Tongue (tissue), 2 donors: ENCODE measurements around the gene HSFX3. TPM values are rescaled to one million over a fixed set of nuclear protein-coding genes. Genes with fewer than 3 reads are reported as not detected.
"Not testable (repeated sequence)": the region's sequence is repeated elsewhere in the genome, so short reads cannot be mapped to it uniquely, and the experiment has no call there.

Source experiments
- DNase-seq: peaks from one replicate; pipeline ENCODE4 v3.0.0-alpha.2; 2015
- total RNA-seq: library from RNA; depleted of rRNA; stranded (reverse); fragments of >200 nt; gene quantifications from one replicate; pipeline ENCODE4 v1.2.3, GENCODE V29; 2014

HSFX3 gene
- total RNA-seq, 1 donor from 2014 or later, result not detected

DNA sequence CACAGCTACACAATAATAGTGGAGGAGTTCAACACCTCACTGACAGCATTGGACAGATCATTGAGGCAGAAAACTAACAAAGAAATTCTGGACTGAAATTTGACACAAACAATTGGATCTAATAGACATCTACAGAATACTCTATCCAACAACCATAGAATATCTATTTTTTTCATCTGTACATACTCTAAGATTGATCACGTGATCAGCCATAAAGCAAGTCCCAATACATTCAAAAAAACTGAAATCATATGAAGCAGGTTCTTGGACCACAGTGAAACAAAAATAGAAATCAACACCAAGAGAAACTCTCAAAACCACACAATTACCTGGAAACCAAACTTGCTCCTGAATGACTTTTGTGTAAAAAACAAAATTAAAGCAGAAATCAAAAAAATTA, 32.4 kb downstream of the HSFX3 start:
- no peak for DNase-seq

DNA sequence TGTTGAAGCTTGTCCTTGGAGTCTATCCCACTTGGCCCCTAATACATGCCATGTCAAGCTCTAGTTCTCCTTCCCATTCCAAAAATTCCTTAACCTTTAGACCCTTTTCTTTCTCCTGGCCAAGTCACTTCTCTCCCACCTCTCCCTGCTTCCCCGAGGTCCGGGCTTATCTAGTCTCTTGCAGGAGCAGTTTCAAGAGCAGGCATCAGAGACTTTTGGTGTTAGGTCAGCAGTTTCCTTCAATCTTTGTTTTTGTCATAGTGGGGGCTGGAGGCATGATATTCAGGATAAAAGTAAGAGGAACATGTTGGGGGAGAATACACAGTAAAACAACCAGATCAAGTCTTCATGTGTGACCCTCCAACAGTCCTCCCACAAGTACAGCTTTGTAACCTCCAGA, 33.1 kb downstream of the HSFX3 start:
- DNase-seq, result no peak

- no peak for DNase-seq
Measured at GRCh38 chrX:149515954-149516602, 33.6 kb downstream of the HSFX3 start.

DNA sequence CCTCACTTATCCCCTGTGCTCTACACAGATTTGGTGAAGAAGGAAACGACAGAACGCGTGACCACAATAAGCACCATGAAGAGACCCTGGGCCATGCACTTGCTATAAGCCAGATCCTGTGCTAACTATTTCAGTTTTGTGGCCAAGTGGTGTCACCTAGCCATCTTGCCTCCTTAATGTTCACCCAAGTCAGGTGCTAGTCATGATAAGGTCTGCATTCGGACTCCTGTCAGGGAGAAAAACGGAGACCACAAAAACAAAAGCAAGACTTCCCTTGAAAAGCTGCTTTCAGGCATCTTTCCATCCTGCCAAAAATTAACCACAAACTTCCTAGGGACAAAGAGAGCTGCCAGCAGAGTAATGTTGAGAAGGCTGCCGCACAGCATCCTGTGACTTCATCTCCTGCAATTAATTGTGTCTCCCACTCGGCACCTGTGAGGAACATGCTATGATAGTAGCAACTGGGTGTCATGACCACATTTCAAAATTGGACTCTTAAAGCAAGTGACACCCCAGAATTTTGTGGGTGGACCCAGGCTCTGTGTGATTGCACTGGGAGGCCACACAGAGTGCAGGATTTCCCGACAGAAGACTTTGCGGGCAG, 35.8 kb downstream of the HSFX3 start:
- DNase-seq, result no peak

DNA sequence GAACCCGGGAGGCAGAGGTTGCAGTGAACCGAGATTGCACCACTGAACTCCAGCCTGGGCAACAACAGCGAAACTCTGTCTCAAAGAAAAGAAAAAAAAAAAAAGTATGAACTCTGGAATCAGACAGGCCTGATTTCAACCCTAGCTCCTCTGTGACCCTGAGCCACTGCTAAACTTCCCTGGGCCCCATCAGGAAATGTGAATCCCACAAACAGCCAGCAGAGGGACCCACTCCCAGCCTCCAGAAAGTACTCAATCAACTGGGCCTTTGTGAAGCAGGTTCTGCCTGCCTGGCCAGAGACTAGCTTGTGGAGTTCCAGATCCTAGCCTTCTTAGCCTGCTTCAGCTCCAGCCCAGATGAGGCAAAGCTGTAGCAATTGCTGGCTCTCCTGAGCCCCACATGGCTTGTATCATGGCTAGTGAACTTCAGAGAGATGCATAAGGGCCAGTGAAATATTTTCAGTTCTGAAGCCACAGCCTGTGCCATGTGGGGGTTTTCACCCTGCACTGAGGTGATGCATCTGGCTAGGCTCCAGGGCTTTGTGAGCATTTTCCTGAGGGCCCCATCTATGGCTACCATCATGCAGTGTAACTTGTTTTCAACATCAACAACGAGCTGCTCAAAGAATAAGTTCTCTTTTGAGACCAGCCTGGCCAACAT, 37.4 kb downstream of the HSFX3 start:
- peak; percentile 52 for DNase-seq

DNA sequence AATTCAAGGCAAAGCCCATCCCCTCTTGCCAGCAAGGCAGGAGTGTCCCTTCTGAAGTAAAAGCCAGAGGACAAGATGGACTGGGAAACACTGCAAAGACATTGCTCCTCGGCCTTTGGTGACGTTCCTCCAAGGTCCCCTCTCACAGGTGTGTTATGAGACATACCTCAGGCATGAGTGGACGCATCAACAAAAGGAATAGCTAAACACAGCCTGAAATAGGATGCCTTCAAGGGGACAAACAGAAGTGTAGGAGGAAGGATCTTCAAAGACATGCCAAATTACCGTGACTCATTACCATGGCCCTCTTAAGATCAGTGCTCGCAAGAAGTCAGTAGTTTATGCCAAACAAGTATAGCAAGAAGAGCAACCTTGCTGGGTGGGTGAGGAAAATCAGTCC, 38.6 kb downstream of the HSFX3 start:
- DNase-seq, result no peak

- no peak for DNase-seq
Measured at GRCh38 chrX:149510386-149510785, 39.3 kb downstream of the HSFX3 start.

GRCh38 chrX:149508467-149508866, 41.3 kb downstream of the HSFX3 start:
- no peak for DNase-seq

- no peak for DNase-seq
Measured at GRCh38 chrX:149506349-149506748, 43.4 kb downstream of the HSFX3 start.

- no peak for DNase-seq
Measured at GRCh38 chrX:149505671-149506070, 44.1 kb downstream of the HSFX3 start.

DNA sequence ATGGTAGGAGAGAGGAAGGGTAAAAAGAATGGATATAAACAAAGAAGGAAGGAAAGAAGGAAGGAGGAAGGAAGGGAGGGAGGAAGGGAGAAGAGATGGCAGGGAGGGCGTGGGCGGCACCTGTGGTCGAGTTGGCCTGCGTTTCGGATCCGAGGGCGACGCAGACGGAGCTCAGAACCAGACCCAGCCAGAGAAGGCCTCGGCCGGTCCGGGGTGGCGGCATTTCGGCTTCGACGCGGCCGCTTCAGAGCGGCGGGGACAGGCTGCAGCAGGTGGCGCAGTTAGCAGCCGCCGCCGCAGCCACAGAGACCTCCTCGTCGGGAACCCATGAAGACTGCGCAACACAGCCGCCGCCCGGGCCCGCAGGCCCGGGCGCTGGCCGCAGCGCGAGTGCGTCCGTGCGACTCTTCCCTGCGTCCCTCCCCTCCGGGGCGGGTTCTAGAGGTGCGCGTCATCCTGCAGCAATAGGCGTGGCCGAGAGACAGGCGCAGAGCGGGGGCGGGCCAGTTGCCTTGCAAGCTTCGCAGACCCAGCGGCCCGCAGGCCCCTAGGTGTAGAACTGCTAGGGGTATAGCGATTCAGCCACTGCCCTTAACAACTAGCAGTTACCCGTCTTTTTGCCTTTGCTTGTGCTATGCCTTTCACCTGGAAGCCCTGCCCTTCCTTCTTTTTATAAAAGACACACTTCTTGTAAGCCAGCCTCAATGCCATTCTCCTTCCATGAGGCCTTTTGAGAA, 44.6 kb downstream of the HSFX3 start, which contains the start of gene IDS:
TSS of gene IDS (minus strand) at position 392 of the 737 bp plus-strand sequence. CDS start at position 223, 169 bp downstream.
- peak; percentile 94 for DNase-seq

DNA sequence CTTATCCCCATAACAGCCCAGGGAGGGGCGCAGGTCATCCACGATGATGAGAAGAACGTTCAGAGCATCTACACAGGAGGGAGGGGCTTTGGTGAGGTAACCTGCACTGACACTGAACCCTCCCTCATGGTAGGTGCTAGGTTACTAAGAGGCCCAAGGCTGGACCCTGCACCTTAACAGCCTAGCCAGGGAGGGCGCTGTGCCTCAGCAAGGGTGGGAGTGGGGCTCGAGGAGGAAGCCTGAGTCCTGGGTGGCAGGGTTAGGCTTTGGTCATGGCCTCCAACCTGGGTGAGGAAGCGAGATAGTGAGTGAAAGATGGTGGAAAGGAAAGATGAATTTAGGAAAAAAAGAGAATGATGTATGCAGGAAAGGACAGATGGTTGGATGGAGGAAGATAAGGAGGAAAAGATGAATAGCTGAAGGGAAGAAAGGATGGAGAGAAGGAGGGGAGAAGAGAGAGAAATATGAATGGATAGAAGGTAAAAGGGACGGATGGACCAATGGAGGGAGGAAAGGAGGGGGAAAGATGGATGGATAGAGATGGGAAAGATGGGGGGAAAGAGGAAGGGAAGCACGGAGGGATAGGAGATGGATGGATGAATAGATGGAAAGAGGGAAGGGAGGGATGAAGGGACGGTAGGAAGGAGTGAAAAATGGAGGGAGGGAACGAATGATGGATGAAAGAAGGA, 45.4 kb downstream of the HSFX3 start:
- no peak for DNase-seq

- not testable (repeated sequence) for DNase-seq
Measured at GRCh38 chrX:149503446-149503845, 46.3 kb downstream of the HSFX3 start.

GRCh38 chrX:149502923-149503322, 46.8 kb downstream of the HSFX3 start:
- DNase-seq, result not testable (repeated sequence)

DNA sequence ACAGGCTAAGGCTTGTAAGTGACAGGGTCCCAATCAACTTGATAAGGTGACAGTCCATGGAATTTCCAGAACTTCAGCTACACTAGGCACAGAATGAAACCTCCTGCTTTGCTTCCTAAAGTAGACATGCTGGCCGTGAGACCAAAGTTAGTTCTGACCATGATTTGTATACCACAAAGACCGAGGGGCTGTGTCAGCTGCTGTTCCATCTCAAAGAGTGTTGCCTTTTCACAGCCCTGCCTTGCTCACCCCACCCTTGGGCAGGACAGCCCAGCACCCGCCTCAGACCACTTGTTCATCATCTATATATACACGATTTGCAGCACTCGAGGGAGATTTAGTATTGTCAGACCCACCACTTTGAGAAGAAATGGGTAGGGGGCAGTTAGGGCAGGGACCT, 50.0 kb downstream of the HSFX3 start:
- DNase-seq, result no peak

DNA sequence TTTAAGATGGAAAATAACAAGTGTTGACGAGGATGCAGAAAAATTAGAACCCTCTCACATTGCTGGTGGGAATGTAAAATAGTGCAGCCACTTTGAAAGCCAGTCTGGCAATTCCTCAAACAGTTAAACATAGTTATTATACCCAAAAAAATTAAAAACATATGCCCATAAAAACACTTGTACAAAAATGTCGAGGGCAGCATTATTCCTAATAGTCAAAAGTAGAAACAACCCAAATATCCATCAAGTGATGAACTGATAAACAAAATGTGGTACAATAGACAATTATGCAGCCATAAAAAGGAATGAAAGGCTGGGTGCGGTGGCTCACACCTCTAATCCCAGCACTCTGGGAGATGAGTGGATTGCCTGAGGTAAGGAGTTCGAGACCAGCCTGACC, 51.0 kb downstream of the HSFX3 start:
- no peak for DNase-seq

Other genes with a start within 250 kb of the HSFX3 start
- 28.3 TPM for gene IDS, start 44.6 kb downstream of the HSFX3 start, total RNA-seq
- gene EOLA1, start 8.9 kb downstream of the HSFX3 start, total RNA-seq, result 19.0 TPM
- gene MAGEA9B, start 37.5 kb upstream of the HSFX3 start, total RNA-seq, result not detected
- not detected for gene HSFX2, start 45.4 kb upstream of the HSFX3 start, total RNA-seq
- 30.5 TPM for gene TMEM185A, start 81.9 kb upstream of the HSFX3 start, total RNA-seq
- 0.82 TPM for gene MAGEA11, start 162.1 kb upstream of the HSFX3 start, total RNA-seq
- gene HSFX1, start 224.1 kb upstream of the HSFX3 start, total RNA-seq, result 2.9 TPM
- not detected for gene MAGEA9, start 232.0 kb upstream of the HSFX3 start, total RNA-seq